Ovary (tissue), 9 donors: ENCODE results near the gene TESK2. TPM values are rescaled to one million over a fixed set of nuclear protein-coding genes. Genes with fewer than 3 reads are reported as not detected.

ENCODE experiments used
- DNase-seq, 5 donors: peaks; one replicate each; pipeline ENCODE4 v3.0.0-alpha.2; 2019 to 2020
- H3K27ac ChIP-seq, 2 donors: fragments of 200-600 bp; one replicate each; pipeline versions ENCODE4 v1.5.1 to v1.8.0; 2019 to 2022
- H3K27me3 ChIP-seq: fragments of 200-600 bp; one replicate; pipeline ENCODE4 v1.8.0; 2022
- H3K36me3 ChIP-seq: fragments of 200-600 bp; sonication (generic); one replicate; pipeline ENCODE4 v1.5.1; 2019
- H3K4me1 ChIP-seq: one replicate; pipeline ENCODE4 v1.8.1; 2013; ENCODE audit warnings: mild to moderate bottlenecking, moderate library complexity; ENCODE audit not compliant: insufficient read depth
- H3K4me3 ChIP-seq: fragments of 200-600 bp; sonication (generic); one replicate; pipeline ENCODE4 v1.5.1; 2017
- H3K9me3 ChIP-seq, 2 donors: fragments of 200-600 bp in 1 of 2; sonication (generic) in 1 of 2; one replicate each; pipeline versions ENCODE4 v1.5.1 to v1.8.1; 2013 to 2019; ENCODE audit warnings: mild to moderate bottlenecking in 1 of 2, moderate library complexity in 1 of 2
- EP300 ChIP-seq: sonication (generic); formaldehyde crosslinking; IDR thresholded peaks from one replicate; pipeline ENCODE4 v1.6.1; 2017; ENCODE audit warnings: antibody characterized with exemption
- POLR2A ChIP-seq: fragments of 450-650 bp; IDR thresholded peaks from one replicate; pipeline ENCODE4 v1.6.1; 2017; ENCODE audit warnings: antibody characterized with exemption, mild to moderate bottlenecking, moderate library complexity
- WGBS, 3 donors: extraction: QIAGEN DNeasy Blood & Tissue Kit in 1 of 3; methylation state at CpG; one replicate each; pipeline versions ENCODE4 v1.1.5 to v1.1.7; 2013 to 2017; 5-methylcytosine and 5-hydroxymethylcytosine counted together
- intact Hi-C, 4 donors: fragments of 100-400 bp; cut with DNase I; formaldehyde crosslinking; loops; one replicate each; pipeline versions ENCODE4 v1.11.0 to v1.15.1; 2022 to 2023
- polyA plus RNA-seq, 2 donors: library from polyadenylated mRNA; stranded (reverse); fragments of 200-250 nt in 1 of 2; fragments of 350-450 nt in 1 of 2; fragmentation: Illumina TruSeq in 1 of 2; extraction: RNeasy Lipid Tissue Mini Kit (QIAGEN cat#74804) in 1 of 2; gene quantifications; one replicate each; pipeline ENCODE4 v1.2.3, GENCODE V29; 2013 to 2014
- total RNA-seq, 7 donors: library from RNA; depleted of rRNA in 2 of 7; stranded (reverse); fragments of >200 nt in 2 of 7; fragmentation: NEBNext Ultra II Directional in 3 of 7; extraction: Animal tissue kit (Norgen Biotek cat#: 25700) in 3 of 7; gene quantifications; one replicate each; pipeline versions ENCODE4 v1.1.0 to v1.2.4, GENCODE V29; 2016 to 2023
- TF ChIP-seq, protein P1 (sequence below), 3 donors: fragments of 450-650 bp in 2 of 3; fragments of 200-600 bp in 1 of 3; IDR thresholded peaks; one replicate each; pipeline versions ENCODE4 v1.5.1 to v1.8.0; 2016 to 2022; ENCODE audit warnings: antibody characterized with exemption in 3 of 3, mild to moderate bottlenecking in 1 of 3
- donor health status: DM: no; HTN: no; CAD: no; lungs with moderate emphysema.
- donor health status: DM: no; HTN: no; CAD: no.
- donor health status: Bipolar disorder and iron deficiency.
- donor health status: DM: yes; HTN: yes; CAD: no.
- donor health status: DM: no; HTN: no; CAD: no.
- donor health status: DM: yes; HTN: yes; CAD: no.

TESK2 gene
- total and polyA plus RNA-seq, 9 donors = 6.7 to 12.5 (median 9.7) TPM

DNA sequence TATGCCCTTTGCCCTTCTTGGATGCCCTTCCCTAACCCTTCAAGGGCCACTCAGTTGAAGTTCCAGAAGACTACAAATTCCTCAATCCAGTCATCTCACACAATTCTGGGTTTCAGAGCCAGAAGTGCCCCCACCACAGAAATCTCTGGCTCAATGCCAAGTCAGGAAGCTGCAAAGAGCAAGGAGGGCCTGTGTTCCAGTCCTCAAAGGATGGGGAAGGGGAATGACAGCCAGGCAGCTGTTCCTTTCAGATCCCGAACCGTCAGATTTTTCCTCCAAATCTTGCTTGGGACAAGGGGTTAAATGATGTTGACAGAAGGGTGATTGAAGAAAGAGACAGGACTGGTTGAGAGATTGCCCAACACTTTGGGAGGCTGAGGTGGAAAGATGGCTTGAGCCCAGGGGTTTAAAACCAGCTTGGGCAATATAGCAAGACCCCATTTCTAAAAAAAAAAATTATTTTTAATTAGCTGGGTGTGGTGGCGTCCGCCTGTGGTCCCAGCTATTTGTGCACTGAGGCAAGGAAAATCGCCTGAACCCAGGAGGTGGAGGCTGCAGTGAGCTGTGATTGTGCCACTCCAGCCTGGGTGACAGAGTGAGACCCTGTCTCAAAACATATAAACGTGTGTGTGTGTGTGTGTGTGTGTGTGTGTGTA is 165.0 kb downstream of the TESK2 start:
- peaks cover 4% of the 10 kb centered on the region for H3K4me1 ChIP-seq
- 55 to 61% (median 59%) methylated on average over 6 of the region's 6 CpGs for WGBS, 3 donors
- no peak overlapping the region for H3K4me3 ChIP-seq
- no peaks in the 10 kb centered on the region for H3K9me3 ChIP-seq
- H3K27me3 ChIP-seq = no peaks in the 10 kb centered on the region
- no peak overlapping the region for H3K27ac ChIP-seq
- TF ChIP-seq POLR2A = no peak
- TF ChIP-seq, protein P1, sequence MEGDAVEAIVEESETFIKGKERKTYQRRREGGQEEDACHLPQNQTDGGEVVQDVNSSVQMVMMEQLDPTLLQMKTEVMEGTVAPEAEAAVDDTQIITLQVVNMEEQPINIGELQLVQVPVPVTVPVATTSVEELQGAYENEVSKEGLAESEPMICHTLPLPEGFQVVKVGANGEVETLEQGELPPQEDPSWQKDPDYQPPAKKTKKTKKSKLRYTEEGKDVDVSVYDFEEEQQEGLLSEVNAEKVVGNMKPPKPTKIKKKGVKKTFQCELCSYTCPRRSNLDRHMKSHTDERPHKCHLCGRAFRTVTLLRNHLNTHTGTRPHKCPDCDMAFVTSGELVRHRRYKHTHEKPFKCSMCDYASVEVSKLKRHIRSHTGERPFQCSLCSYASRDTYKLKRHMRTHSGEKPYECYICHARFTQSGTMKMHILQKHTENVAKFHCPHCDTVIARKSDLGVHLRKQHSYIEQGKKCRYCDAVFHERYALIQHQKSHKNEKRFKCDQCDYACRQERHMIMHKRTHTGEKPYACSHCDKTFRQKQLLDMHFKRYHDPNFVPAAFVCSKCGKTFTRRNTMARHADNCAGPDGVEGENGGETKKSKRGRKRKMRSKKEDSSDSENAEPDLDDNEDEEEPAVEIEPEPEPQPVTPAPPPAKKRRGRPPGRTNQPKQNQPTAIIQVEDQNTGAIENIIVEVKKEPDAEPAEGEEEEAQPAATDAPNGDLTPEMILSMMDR (IDR thresholded peaks at IDR 0.05) = no peak
- no peaks in the 10 kb centered on the region for H3K36me3 ChIP-seq
- DNase-seq = no peak
- intact Hi-C loops = no loop called here

DNA sequence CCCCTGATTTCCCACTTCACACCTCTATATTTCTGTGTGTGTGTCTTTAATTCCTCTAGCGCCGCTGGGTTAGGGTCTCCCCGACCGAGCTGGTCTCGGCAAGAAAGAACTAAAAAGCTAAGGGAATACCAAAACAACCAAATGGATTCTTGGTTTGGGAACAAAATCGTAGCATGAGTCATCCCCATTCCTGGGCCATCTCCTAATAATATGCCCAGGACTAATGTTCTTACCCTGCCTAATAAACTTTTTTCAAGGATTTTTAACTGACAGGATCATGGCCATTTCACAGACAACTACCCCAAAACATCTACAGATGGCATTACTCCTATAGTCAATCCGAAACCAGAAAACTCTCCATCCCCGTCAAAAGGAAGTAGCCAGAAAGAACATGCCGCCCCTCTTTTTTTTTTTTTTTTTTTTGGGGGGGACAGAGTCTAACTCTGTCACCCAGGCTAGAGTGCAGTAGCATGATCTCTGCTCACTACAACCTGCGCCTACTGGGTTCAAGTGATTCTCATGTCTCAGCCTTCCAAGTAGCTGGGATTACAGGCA is 168.4 kb downstream of the TESK2 start:
- intact Hi-C loops = no loop called here
- H3K27ac ChIP-seq = no peak overlapping the region
- no peak overlapping the region for H3K4me3 ChIP-seq
- no peak for DNase-seq
- peaks cover 4% of the 10 kb centered on the region for H3K4me1 ChIP-seq
- TF ChIP-seq, protein P1 (IDR thresholded peaks at IDR 0.05) = no peak
- TF ChIP-seq EP300 (no peak), POLR2A (no peak)
- no peaks in the 10 kb centered on the region for H3K36me3 ChIP-seq
- no peaks in the 10 kb centered on the region for H3K9me3 ChIP-seq
- no peaks in the 10 kb centered on the region for H3K27me3 ChIP-seq
- WGBS, 3 donors = 72 to 75% (median 73%) methylated on average over 10 of the region's 10 CpGs

DNA sequence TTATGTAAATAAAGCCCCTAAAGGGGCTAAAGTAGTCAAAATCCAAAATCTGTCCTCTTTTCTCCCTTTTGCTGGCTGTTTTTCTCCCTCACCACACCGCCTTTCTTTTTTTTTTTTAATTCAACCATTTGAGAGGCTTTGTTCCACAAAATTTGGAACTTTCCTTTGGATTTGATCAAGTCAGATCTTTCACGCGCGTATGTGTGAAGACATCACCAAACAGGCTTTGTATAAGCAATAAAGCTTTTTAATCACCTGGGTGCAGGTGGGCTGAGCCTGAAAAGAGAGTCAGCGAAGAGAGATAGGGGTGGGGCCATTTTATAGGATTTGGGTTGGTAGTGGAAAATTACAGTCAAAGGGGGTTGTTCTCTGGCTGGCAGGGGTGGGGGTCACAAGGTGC is 169.5 kb downstream of the TESK2 start:
- no peaks in the 10 kb centered on the region for H3K36me3 ChIP-seq
- no peak overlapping the region for H3K4me3 ChIP-seq
- H3K27me3 ChIP-seq = no peaks in the 10 kb centered on the region
- DNase-seq = no peak
- TF ChIP-seq EP300 (no peak), POLR2A (no peak)
- TF ChIP-seq, protein P1 (IDR thresholded peaks at IDR 0.05) = no peak
- intact Hi-C loops = no loop called here
- 88 to 92% (median 90%) methylated on average over 5 of the region's 5 CpGs for WGBS, 3 donors
- no peaks in the 10 kb centered on the region for H3K4me1 ChIP-seq
- H3K27ac ChIP-seq = no peak overlapping the region
- no peaks in the 10 kb centered on the region for H3K9me3 ChIP-seq

DNA sequence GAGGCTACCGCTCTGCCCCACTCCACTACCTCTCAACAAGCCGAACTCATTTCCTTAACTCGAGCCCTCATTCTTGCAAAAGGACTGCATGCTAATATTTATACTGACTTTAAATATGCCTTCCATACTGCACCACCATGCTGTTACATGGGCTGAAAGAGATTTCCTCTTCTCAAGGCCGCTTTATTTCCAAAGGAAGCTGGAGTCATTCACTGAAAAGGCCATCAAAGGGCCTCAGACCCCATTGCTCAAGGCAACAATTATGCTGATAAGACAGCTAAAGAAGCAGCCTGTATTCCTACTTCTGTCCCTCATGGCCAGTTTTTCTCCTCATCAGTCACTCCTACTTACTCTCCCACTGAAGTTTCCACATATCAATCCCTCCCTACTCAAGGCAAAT is 171.2 kb downstream of the TESK2 start:
- H3K27me3 ChIP-seq = no peaks in the 10 kb centered on the region
- intact Hi-C loops = no loop called here
- no peak overlapping the region for H3K4me3 ChIP-seq
- WGBS, 3 donors = 75 to 80% (median 79%) methylated on average over 4 of the region's 4 CpGs
- no peaks in the 10 kb centered on the region for H3K4me1 ChIP-seq
- TF ChIP-seq, protein P1 (IDR thresholded peaks at IDR 0.05) = no peak
- TF ChIP-seq POLR2A (no peak), EP300 (no peak)
- H3K9me3 ChIP-seq = no peaks in the 10 kb centered on the region
- no peak for DNase-seq
- H3K27ac ChIP-seq = no peak overlapping the region
- no peaks in the 10 kb centered on the region for H3K36me3 ChIP-seq
